ENCODE measurements around the gene TTC33.

Gene TTC33

DNA sequence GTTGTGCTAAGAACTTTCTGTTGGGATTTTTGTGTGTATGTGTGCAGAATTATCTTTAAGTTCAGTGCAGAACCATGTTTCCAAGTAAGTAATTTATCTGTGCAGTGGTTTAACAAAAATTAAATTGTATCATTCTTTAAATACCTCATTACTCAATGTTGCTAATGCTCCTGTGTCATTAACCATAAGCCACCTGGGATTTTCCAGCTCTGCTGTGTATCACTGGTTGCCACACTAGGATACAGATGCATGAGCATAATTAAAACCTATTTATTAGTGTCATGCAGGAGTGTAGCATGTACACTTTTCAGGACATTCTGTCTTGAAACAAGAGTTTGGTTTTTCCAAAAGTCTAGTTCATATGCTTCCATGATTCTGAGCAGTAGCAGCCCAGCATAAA lies 196.5 kb downstream of the TTC33 start:
- no peak for DNase-seq

DNA sequence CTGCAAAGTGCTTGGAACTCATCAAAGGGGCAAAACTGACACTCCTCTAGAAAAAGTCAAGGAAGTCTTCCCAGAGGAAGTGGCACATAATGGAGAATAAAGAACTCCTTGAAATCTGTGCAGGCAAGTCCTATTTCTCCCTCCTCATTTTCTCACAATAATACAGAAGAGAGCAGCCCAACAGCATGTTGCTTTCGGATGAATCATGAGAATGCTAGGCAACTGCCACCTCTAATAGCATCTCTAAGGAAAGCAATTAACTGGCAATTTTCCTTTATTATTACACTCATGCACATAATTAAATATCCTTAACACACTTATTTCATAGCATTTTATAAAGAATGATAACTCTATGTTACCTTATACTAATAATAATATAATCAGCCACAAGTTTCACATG lies 198.3 kb downstream of the TTC33 start:
- DNase-seq = no peak

DNA sequence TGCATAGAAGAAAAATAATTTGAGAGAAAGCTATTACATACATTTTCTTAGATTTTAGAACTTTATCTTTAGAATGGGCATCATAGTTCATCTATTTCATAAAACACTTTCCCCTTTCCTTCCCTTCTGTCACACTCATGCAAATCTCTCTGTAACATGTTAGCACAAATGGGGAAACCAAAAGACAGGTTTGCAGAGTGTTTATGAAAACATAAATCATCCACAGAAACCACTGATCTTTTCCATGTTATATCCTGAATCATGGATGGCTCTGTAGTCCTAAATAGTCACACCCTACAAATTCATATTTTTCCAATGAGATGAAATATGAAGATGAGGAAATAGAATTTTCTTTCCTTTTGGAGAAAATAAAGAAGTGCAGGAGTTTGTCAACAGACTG lies 198.9 kb downstream of the TTC33 start:
- no peak for DNase-seq

DNA sequence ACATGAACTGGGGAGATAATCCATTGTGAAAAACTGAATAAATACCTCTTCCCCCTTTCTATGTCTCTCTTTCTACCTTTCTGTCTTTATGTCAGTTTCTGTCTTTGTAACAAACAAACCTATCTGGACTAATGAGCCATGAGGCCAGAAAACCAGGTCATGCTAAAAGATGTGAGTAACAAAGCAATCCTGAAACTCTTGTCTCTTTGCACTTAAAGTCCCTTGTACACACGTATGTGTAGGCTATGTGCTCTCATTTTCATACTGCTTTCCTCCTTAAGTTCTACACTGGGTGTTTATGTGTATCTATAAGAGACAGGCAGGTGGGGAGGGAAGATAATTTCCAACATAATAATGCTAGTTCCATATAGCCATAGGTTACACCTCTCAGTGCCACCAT lies 199.9 kb downstream of the TTC33 start:
- DNase-seq = no peak

DNA sequence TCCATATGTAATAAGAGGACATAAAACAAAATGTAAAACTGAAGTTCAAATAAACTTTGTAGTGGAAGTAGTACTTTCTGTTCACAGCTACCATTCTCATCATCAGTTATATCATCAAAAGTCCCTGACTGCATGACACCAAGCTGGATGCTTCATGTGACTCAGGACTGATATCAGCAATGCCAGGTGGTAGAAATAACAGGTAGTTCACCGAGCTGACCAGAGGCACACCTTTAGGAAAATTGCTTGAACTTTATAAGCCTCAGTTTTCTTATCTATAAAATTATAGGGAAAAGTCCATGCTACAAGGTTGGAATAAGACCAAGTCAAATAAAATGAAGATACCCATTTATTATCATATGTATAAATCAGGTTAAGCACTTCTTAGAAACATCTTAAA lies 200.9 kb downstream of the TTC33 start:
- DNase-seq = no peak

DNA sequence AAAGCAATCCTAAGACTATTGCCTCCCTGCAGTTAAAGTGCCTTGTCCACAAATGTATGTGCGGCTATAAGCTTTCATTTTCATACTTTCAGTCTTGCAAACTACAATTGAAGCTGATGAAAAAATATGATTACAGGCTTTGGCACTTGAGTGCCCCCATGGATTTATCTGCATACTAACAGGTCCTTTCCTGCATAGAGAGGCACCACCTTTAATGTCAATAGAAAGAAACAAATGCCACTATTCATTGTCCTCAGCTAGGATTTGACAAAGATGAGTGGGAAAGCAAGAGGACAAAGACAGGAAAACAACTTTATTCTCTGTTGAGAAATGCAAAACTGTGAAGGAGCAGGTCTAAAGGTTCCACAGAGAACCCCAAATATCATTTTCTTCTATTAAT lies 201.7 kb downstream of the TTC33 start:
- no peak for DNase-seq

DNA sequence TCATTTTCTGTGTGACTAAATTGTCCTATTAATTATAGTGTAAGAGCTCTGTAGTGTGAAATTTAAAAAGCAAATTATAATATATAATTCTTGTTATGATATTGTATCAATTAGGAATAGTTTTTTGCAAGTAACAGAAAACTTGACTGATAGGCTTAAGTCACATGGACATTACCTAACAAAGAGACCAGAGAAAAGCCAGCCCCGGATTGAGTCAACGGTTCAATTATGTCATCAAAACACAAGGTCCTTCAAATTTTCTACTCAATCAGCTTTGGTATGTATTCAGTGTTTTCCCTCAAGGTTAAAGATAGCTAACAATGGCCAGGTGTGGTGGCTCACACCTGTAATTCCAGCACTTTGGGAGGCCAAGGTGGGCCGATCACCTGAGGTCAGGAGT lies 202.8 kb downstream of the TTC33 start:
- no peak for DNase-seq

DNA sequence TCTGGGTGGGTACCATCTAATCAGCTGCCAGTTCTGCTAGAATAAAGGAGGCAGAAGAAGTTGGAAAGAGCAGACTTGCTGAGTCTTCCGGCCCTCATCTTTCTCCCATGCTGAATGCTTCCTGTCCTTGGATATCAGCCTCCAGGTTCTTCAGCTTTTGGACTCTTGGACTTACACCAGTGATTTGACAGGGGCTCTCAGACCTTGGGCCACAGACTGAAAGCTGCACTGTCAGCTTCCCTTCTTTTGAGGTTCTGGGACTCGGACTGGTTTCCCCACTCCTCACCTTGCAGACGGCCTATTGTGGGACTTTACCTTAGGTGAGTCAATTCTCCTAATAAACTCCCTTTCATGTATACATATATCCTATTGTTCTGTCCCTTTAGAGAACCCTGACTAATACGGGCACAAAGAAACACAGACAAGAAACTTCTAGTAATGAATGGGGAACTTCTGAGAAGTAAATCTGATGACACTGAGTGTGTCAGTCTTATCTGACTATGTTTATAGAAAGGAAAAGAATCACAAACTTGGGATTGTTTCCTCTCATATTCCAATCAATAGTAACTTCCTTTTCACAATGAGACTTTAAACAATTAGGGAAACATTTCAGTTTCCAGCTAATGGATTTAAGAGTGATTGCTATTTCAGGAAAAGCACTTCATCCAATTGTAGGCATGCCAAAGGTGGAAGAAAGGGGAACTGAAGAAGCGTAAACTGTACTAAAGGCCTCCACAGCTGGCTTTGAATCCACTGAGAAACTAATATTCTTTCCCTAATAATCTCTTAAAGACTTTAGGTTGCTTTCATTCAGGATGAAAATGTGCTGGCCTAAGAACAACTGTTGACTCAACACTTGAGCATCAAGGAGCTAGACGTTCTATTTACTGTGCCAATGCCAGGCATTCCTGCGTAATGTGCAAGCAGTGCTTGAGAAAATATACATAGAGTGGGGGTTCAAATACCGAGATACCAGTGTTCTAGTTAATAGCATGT lies 204.0 kb downstream of the TTC33 start:
- DNase-seq = no peak

DNA sequence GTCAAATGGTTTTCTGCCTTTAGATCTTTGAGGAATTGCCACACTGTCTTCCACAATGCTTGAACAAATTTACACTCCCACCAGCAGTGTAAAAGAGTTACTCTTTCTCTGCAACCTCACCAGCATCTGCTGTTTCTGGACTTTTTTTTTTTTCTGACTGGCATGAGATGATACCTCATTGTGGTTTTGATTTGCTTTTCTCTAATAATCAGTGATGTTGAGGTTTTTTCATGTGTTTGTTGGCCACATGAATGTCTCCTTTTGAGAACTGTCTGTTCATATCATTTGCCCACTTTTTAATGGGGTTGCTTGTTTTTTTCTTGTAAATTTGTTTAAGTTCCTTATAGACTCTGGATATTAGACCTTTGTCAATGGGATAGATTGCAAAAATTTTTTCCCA lies 205.3 kb downstream of the TTC33 start:
- no peak for DNase-seq

DNA sequence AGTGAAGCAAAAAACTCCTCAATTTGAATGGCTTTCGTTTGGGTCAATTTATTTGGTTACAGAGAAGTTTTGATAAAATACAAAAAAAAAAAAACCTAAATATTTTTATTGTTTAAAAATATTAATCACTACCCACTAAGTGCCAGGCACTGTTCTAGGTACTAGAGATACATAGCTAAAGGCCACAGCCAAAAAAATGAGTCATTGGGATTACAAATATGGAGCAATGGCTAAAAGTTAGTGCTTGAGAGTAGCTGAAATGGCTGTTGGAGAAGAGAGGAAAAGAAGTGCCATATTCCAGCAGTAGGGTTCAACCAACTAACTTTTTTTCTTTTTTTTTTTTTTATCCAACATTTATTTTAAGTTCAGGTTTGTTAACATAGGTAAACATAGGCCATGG lies 206.1 kb downstream of the TTC33 start:
- no peak for DNase-seq

DNA sequence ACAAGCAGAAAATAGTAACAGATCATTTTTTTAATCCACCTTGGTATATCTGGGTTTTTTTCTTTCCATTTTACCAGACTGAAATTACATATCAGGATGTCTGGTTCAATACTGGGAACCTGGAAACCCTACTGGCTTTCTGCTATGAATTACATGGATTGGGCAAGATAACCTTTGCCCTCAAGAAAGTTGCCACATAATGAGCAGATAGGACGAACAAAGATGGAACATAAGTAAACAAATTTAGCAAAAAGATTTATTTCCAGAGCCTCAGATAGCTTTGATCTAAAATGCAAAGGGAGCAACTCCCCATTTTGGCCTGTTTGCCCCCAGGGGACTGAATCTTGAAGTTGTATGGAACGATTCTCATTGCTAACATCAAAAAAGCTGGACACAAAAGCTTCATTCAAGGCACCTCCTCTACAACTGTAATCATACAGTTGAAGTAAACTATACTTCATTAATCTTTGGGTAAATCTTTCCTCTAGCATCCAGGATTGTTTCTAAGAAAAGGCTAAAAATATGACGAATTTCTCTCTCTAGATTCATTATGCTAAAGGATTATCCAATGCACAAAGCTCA lies 207.7 kb downstream of the TTC33 start:
- no peak for DNase-seq

DNA sequence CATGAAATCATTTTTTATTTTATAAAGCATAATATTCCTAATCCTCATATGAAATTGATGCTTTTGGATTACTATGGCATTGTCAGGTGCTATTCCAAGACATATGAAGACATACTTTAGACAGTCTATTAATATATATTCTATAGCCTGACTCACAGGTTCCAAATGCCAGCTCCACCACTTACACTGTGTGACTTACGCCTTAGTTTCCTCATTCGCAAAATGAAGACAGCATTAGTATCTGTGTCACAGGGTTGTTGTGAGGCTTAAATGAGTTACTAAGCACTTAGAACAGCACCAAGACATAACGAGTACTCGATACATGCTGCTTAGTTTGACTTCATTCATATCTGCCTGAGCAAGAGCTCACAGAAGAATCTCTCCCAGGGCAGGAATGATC lies 208.2 kb downstream of the TTC33 start:
- no peak for DNase-seq

DNA sequence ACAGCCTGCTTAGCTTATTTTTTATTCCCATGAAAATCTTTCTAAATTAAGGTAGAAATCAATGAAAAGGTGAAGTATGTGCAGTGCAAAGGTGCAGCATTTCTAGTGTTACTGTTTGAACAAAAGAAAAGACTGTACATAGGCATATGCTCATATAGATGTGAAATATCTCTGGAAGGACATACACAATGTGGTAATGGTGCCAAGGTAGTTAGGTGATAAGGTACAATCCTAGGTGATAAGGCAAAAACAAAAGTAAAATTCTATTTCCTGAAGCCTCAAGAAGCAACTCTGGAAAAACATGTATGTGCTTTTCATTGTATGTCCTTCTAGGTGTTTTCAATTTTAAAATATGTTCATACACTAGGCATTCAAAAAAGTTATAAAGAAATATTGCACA lies 215.5 kb downstream of the TTC33 start:
- DNase-seq = no peak

DNA sequence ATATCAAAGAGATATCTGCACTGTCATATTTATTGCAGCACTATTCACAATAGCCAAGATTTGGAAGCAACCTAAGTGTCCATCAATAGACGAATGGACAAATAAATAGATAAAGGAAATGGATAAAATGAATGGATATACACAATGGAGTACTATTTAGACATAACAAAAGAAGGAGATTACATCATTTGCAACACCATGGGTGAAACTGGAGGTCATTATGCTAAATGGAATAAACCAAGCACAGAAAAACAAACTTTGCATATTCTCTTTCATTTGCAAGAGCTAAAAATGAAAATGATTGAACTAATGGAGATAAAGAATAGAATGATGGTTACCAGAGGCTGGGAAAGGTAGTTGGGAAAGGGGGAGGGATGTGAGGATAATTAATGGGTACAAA lies 231.1 kb downstream of the TTC33 start:
- no peak for DNase-seq

DNA sequence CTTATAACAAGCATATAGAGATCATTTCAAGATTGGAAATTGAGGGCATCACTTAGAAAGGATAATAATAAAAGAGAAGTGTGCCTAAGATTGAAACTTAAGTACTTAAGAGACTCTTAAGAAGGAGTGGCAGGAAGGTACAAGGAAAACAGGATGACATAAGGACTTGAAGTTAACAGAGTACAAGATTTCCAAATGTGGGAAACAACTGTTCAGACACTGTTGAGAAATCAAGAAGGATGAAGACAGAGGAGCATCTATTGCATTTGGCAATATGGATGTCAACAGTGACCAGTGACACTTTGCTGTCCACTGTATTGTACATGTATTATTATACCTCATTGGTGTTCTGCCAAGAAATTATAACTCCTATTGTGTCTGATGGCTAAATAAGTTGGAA lies 233.8 kb downstream of the TTC33 start:
- no peak for DNase-seq

DNA sequence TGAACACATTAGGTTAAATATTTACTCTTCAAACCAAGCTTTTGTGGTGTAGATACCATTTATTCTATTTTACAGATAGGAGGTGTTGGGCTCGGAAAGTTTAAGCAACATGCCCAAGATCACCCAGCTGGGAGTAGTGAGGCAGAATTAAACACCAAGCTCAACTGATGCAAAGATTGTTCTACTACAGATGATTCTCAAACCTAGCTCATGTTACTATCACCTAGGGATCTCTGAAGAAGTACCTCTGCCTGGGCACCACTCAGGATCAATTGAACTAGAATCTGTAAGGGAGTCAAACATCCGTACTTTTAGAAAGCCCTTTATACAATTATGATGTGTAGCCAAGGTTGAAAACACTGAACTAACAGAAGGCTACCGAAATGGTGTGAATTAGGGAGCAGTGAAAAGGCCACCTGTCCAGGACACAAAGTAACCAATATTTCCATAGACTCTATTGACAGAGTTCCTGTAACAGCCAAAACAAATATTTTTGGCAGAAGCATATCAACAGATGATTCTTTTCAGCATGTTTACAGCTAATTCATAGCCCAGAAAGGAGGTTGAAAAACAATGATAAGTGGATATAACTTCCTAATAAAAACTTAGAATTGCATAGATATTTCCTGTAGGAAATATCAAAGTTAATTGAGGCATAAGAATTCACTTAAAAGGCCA lies 234.5 kb downstream of the TTC33 start:
- no peak for DNase-seq

DNA sequence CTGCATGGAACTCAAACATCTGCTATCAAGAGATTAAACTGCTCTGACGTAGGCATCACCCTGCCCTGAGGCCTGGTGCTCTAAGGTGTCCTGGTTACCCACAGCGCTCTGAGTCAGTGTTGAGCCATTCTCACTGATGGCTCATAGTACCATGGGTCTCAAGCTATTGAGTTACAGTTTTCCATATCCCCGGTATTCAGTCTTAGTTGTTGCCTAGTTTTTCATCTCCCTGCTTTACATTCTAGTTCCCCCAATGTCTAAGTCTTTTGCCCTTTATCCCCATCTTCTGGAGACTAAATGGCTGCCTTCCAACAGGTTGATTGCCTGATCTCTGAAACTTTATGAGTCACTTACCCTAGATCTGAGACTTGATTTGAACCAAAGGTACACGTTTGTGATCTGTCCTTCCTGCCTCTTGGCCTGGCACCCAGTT lies 237.3 kb downstream of the TTC33 start:
- DNase-seq = no peak

DNA sequence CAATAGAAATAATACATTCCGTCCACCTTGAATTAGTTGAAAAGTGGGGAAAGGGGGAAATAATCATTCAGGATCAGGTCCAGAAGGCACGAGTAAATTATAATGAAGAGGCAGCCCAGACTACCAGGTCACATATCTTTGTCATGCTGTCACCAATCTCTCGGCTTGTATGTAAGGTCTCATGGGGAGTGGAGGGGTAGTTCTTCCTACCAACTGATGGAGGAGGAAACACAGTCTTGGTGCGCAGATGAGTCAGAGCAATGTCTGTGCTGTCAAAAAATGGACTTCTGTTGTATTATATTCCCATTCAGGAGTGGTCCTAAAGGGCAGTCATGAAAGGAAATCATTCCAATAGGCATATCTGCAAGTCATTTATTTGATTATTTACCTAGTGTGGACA lies 240.3 kb downstream of the TTC33 start:
- DNase-seq = no peak

DNA sequence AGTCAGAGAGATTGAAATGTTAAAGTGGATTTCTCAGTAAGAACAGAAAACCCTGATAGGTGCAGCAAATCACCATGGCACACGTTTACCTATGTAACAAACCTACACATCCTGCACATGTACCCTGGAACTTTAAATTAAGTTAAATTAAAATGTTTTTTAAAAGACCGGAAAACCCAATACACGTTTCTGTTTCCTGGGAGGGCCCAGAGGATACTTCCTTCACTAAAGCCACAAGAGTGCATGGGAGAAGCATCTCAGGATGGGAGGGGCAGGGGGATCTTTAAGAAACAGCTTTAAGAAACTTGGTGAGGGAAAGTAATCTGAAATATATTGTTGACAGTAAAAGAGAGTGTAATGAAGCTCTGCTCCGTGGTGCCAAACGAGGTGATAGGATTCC lies 240.8 kb downstream of the TTC33 start:
- DNase-seq = no peak

DNA sequence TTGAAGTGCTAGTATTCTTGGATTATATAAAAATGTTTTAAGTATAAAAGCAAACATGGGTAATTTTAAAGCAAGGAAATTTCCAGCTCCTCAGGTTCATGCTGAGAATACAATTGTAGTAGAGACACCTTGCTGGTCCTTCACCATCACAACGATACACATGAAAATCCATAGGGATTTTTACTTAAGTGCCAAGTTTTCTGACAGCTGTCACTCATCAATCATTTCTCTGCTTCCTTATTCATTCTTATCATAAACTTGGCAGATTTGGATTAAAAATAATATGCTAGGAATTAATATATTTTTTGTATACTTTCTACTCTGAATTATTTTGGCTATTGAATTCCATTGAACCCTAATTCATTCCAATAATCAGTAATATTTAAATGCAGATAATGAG lies 244.0 kb downstream of the TTC33 start:
- no peak for DNase-seq

DNA sequence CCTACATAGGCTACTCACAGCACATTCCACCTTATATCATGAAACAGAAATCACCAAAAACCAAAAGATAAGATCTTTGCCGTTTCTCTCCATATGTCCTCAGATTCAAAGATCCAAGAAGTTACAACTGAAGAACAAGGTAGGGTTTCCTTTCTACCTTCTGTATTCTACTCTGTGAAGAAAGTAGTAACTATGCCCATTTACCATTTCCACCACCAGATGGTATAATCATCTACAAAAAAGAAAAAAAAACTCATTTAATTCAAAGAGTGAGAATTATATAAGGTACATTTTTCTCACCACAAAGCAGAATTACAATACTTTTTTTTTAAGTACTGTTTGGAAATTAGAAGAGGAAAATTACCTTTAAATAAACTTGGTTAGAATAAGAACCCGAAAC lies 248.7 kb downstream of the TTC33 start:
- no peak for DNase-seq

DNA sequence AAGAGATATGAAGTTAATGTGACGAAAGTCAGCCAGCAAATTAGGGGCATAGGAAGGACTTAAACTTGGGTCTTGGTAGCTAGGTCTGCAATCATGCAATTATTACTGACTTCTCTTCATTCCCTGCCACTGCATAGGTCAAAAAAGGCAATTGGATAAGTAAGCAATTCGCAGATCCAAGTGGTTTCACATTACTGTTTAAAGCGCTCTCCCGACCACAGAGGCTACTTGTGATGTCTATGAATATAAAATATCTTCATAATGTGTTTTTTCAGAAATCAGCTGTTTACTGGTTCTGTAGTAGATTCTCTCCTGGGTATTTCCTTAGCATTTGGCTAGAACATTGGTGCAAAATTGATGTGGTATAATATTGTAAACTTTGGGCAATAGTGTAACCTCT lies 250.7 kb downstream of the TTC33 start:
- no peak for DNase-seq

DNA sequence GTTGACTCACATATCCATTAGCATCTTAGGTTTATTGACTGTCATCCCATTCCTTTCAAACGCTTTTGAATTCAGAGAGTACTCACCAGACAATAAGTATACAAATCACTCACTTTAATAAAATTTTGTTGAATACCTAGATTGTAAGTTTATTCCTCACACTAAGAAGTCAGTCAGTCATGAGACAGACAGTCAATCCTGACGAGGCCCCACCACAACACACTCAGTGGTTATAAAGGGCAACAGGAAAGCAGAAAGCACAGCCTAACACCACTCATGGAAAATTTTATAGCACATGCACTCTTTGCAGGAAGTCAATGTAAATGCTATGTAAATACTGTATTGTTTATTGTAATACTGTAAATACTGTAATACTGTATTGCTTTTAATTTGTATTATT lies 252.3 kb downstream of the TTC33 start:
- no peak for DNase-seq

DNA sequence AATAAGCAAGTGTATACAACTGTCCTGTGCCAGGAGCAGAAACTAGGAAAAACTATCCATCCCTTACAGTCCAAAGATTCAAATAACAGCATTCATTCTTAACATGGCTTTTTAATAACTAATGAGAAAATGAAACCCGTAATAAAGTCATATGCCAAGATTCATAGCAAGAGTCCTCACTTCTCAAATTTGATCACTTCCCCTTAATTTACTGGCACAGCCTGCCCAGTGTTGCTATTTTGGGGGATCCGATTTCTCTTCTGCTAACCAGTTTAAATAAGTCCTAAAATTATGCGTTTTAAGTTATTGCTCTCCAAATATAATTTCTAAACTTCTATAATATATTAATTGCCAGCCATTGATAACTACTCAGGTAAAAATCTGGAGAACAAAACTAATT lies 253.0 kb downstream of the TTC33 start:
- no peak for DNase-seq

Measured in NCI-H510A treated with DMSO at 0.1 percent for 48 hours (cell line).